ENCODE results near the gene NUP210L.

The NUP210L gene

GRCh38 chr1:153946622-153947241 is 208.1 kb downstream of the NUP210L start, which contains the start of gene DENND4B:
Gene DENND4B (minus strand): TSS chr1:153946718. CDS start chr1:153944374, 2,344 bp downstream.
- DNase-seq (ENCODE audit: insufficient read length, low spot score) (peak; percentile 89), FAIRE-seq (no peak)

- DNase-seq (ENCODE audit: insufficient read length, low spot score): no peak
- peak; percentile 46 for FAIRE-seq
Measured at GRCh38 chr1:153945795-153946621, 208.9 kb downstream of the NUP210L start.

- no peak for DNase-seq (ENCODE audit: insufficient read length, low spot score)
- no peak for FAIRE-seq
Measured at GRCh38 chr1:153945131-153945794, 209.6 kb downstream of the NUP210L start.

- no peak for FAIRE-seq
- no peak for DNase-seq (ENCODE audit: insufficient read length, low spot score)
Measured at GRCh38 chr1:153944827-153945117, 210.1 kb downstream of the NUP210L start.

GRCh38 chr1:153944005-153944826 is 210.7 kb downstream of the NUP210L start:
- FAIRE-seq (no peak), DNase-seq (ENCODE audit: insufficient read length, low spot score) (no peak)

- DNase-seq (ENCODE audit: insufficient read length, low spot score) (no peak), FAIRE-seq (no peak)
Measured at GRCh38 chr1:153942766-153943549, 211.9 kb downstream of the NUP210L start.

All from HTR-8/SVneo (cell line).